HCT116 (cell line): Measurements from ENCODE around the gene GCNT3. TPM values are rescaled to one million over a fixed set of nuclear protein-coding genes. Genes with fewer than 3 reads are reported as not detected.

Source experiments
- ATAC-seq: fragments of 200-7000 bp; cut with Tn5 transposase; 2 replicates; pipeline ENCODE4 v1.9.1; 2020; ENCODE audit warnings: mild to moderate bottlenecking, moderate library complexity
- BruUV-seq: library from RNA; stranded (reverse); fragments of 400-500 nt; replicated peaks from 2 replicates; lab custom pipeline; 2021; lab: Mats Ljungman, UMichigan
- CTCF ChIA-PET: fragments of 300-600 bp; sonication (Branson Sonifier 250); formaldehyde crosslinking; loops from one replicate; lab custom pipeline; 2021; ENCODE audit warnings: antibody characterized with exemption; lab: Charles Lee
- POLR2A ChIA-PET: fragments of 300-600, 350-600 bp; sonication (Branson Sonifier 250); formaldehyde crosslinking; loops from one replicate; lab custom pipeline; 2021; ENCODE audit warnings: antibody characterized with exemption; lab: Charles Lee
- RAD21 ChIA-PET, 2 experiments: fragments of 300-600 bp; sonication (Branson Sonifier 250); formaldehyde crosslinking; loops; one replicate each; lab custom pipeline; 2023; ENCODE audit warnings: low total read pairs in 2 of 2; ENCODE audit not compliant: uncharacterized antibody in 2 of 2, unreplicated experiment in 2 of 2, low non-redundant PET in 1 of 2; lab: Charles Lee
- DNase-seq: peaks from one replicate; pipeline ENCODE4 v3.0.0-alpha.2; 2010; ENCODE audit warnings: low read depth, low spot score
- H2AFZ ChIP-seq: fragments of 200-600 bp; shearing (Covaris generic), sonication (generic); 2 replicates; pipeline ENCODE4 v1.6.1; 2017; ENCODE audit warnings: low read depth, mixed run types, mixed read lengths, antibody characterized with exemption, low read length; ENCODE audit not compliant: poor library complexity, severe bottlenecking
- H3K27ac ChIP-seq: 2 replicates; pipeline ENCODE4 v1.5.1; 2012; ENCODE audit warnings: low read depth, low read length
- H3K27me3 ChIP-seq: fragments of 200-600 bp; sonication (generic); 2 replicates; pipeline ENCODE4 v1.6.1; 2016; ENCODE audit warnings: mixed run types, low read length, mixed read lengths; ENCODE audit not compliant: insufficient read depth
- H3K36me3 ChIP-seq, 2 experiments: fragments of 200-500 bp in 1 of 2; fragments of 200-600 bp in 1 of 2; sonication (Bioruptor generic) in 1 of 2; sonication (generic) in 1 of 2; 2 replicates each; pipeline versions ENCODE4 v1.5.1 to v1.6.1; 2014 to 2016; ENCODE audit warnings: low read length in 2 of 2, inconsistent platforms in 1 of 2, mixed read lengths in 1 of 2, mixed run types in 1 of 2; ENCODE audit not compliant: insufficient read depth in 2 of 2, control insufficient read depth in 1 of 2
- H3K4me1 ChIP-seq, 2 experiments: fragments of 200-600 bp in 1 of 2; sonication (generic) in 1 of 2; 2 replicates each; pipeline versions ENCODE4 v1.5.1 to v1.6.1; 2012 to 2017; ENCODE audit warnings: low read length in 2 of 2, inconsistent platforms in 1 of 2, mild to moderate bottlenecking in 1 of 2, mixed read lengths in 1 of 2, mixed run types in 1 of 2, moderate library complexity in 1 of 2; ENCODE audit not compliant: insufficient read depth in 2 of 2, control insufficient read depth in 1 of 2
- H3K4me2 ChIP-seq: fragments of 200-600 bp; sonication (generic); 2 replicates; pipeline ENCODE4 v1.6.1; 2017; ENCODE audit warnings: mixed run types, low read length, mixed read lengths
- H3K4me3 ChIP-seq, 2 experiments: fragments of 200-600 bp in 1 of 2; sonication (generic) in 1 of 2; replicated peaks in 1 of 2; 2 replicates each; pipeline ENCODE4 v1.5.1; 2011 to 2016; ENCODE audit warnings: low read length in 2 of 2, control low read depth in 1 of 2, low read depth in 1 of 2, mild to moderate bottlenecking in 1 of 2, mixed read lengths in 1 of 2, mixed run types in 1 of 2
- H3K79me2 ChIP-seq: fragments of 200-600 bp; sonication (generic); 2 replicates; pipeline ENCODE4 v1.6.1; 2017; ENCODE audit warnings: mild to moderate bottlenecking, mixed run types, low read length, moderate library complexity, mixed read lengths; ENCODE audit not compliant: insufficient read depth
- H3K9ac ChIP-seq: fragments of 200-600 bp; sonication (generic); 2 replicates; pipeline ENCODE4 v1.6.1; 2016; ENCODE audit warnings: low read length, mixed read lengths
- H3K9me2 ChIP-seq: fragments of 200-600 bp; sonication (generic), shearing (Covaris generic); 2 replicates; pipeline ENCODE4 v1.6.1; 2017; ENCODE audit warnings: mixed run types, mild to moderate bottlenecking, moderate library complexity; ENCODE audit not compliant: insufficient read depth
- H3K9me3 ChIP-seq, 2 experiments: fragments of 200-500 bp in 1 of 2; fragments of 200-600 bp in 1 of 2; sonication (Bioruptor generic) in 1 of 2; sonication (generic) in 1 of 2; 2 replicates each; pipeline ENCODE4 v1.6.1; 2014 to 2017; ENCODE audit warnings: low read length in 2 of 2, mixed read lengths in 2 of 2, inconsistent platforms in 1 of 2, low read depth in 1 of 2, mild to moderate bottlenecking in 1 of 2, mixed run types in 1 of 2, moderate library complexity in 1 of 2; ENCODE audit not compliant: control insufficient read depth in 1 of 2, insufficient read depth in 1 of 2
- H4K20me1 ChIP-seq: fragments of 200-600 bp; sonication (generic), shearing (Covaris generic); 2 replicates; pipeline ENCODE4 v1.6.1; 2017; ENCODE audit warnings: mixed run types, mild to moderate bottlenecking, moderate library complexity; ENCODE audit not compliant: insufficient read depth
- CBX3 ChIP-seq: IDR thresholded peaks from 2 replicates; pipeline ENCODE4 v1.6.1; 2012; ENCODE audit warnings: low read depth
- CTCF ChIP-seq, 3 experiments: fragments of 200-600 bp in 1 of 3; sonication (generic) in 1 of 3; IDR thresholded peaks in 2 of 3; conservative IDR thresholded peaks in 1 of 3; 2 replicates each; pipeline ENCODE4 v1.5.1; 2012 to 2017; ENCODE audit warnings: low read depth in 2 of 3, low read length in 2 of 3, antibody characterized with exemption in 1 of 3, borderline replicate concordance in 1 of 3, control low read depth in 1 of 3, mild to moderate bottlenecking in 1 of 3, mixed read lengths in 1 of 3, mixed run types in 1 of 3, moderate library complexity in 1 of 3; ENCODE audit not compliant: insufficient read depth in 1 of 3
- EGR1 ChIP-seq: IDR thresholded peaks from 2 replicates; pipeline ENCODE4 v1.6.1; 2012; ENCODE audit warnings: low read depth
- EZH2 ChIP-seq: fragments of 200-600 bp; sonication (generic); IDR thresholded peaks from 2 replicates; pipeline ENCODE4 v1.6.1; 2017; ENCODE audit warnings: antibody characterized with exemption, mixed run types
- EZH2phosphoT487 ChIP-seq: fragments of 200-600 bp; IDR thresholded peaks from 2 replicates; pipeline ENCODE4 v1.6.1; 2018; ENCODE audit warnings: antibody characterized with exemption, borderline replicate concordance
- POLR2AphosphoS5 ChIP-seq: IDR thresholded peaks from 2 replicates; pipeline ENCODE4 v1.6.1; 2011; ENCODE audit warnings: mild to moderate bottlenecking, low read depth, low read length, moderate library complexity
- RAD21 ChIP-seq: IDR thresholded peaks from 2 replicates; pipeline ENCODE4 v1.6.1; 2012; ENCODE audit warnings: low read depth, mild to moderate bottlenecking
- REST ChIP-seq: IDR thresholded peaks from 2 replicates; pipeline ENCODE4 v1.6.1; 2012; ENCODE audit warnings: low read depth
- SIN3A ChIP-seq: IDR thresholded peaks from 2 replicates; pipeline ENCODE4 v1.6.1; 2012; ENCODE audit warnings: low read depth
- SRF ChIP-seq: IDR thresholded peaks from 2 replicates; pipeline ENCODE4 v1.6.1; 2012; ENCODE audit warnings: low read depth
- TCF7L2 ChIP-seq: IDR thresholded peaks from 2 replicates; pipeline ENCODE4 v1.7.0; 2011; ENCODE audit warnings: borderline replicate concordance, inconsistent platforms; ENCODE audit not compliant: insufficient read depth, insufficient read length; ENCODE audit errors: extremely low read depth
- ZFX ChIP-seq: fragments of 450-650 bp; IDR thresholded peaks from 2 replicates; pipeline ENCODE4 v1.6.1; 2017
- ZNF274 ChIP-seq: fragments of 200-500 bp; sonication (Bioruptor generic); IDR thresholded peaks from 2 replicates; pipeline ENCODE4 v1.6.1; 2014; ENCODE audit warnings: mild to moderate bottlenecking, low read depth, low read length, inconsistent platforms
- intact Hi-C: fragments of 100-400 bp; cut with micrococcal nuclease; formaldehyde crosslinking; loops from 2 replicates; pipeline ENCODE4 v1.10.0; 2022
- total RNA-seq: library from RNA; stranded (reverse); gene quantifications from one replicate; pipeline ENCODE4 v1.2.1, GENCODE V29; 2021; ENCODE audit not compliant: unreplicated experiment

The GCNT3 gene
- total RNA-seq, 1 experiment from 2014 or later = 5.6 TPM

GRCh38 chr15:59622289-59622688 lies 10.7 kb downstream of the GCNT3 start (continued):
- no peak for TF ChIP-seq REST
- TF ChIP-seq CBX3 = 0 out of 2 replicates have a peak, but pooled peaks have one; percentile 13
- no peak for TF ChIP-seq POLR2AphosphoS5
- TF ChIP-seq EGR1 = no peak
- no peak for TF ChIP-seq ZNF274
- TF ChIP-seq EZH2 = no peak
- TF ChIP-seq RAD21 = peak; percentile 79
- no peak for TF ChIP-seq ZFX
- no peak for TF ChIP-seq SRF
- no peak for TF ChIP-seq EZH2phosphoT487
- no peak for TF ChIP-seq TCF7L2

GRCh38 chr15:59632714-59633113 lies 21.1 kb downstream of the GCNT3 start:
- ChIA-PET CTCF (interaction anchor here (1.0 to 3.9 kb wide), 5 partner anchors 40 to 104 kb away, joined by 3 to 46 read pairs (median 6); no protein-coding TSS in a partner anchor), POLR2A (interaction anchor here (1.0 kb wide), 1 partner anchor 25 kb away, joined by 3 read pairs; the partner anchor contains the start of gene GTF2A2), RAD21 (interaction anchor here (0.7 to 1.2 kb wide), 4 partner anchors 86 to 104 kb away, joined by 3 to 4 read pairs (median 3); no protein-coding TSS in a partner anchor)
- H4K20me1 ChIP-seq = no peaks in the 10 kb centered on the region
- no TSS peak for BruUV-seq
- TF ChIP-seq CBX3 = peak; percentile 24; the same call in 1 of the 2 replicates
- no peak for TF ChIP-seq SIN3A
- TF ChIP-seq CTCF (IDR thresholded peaks at IDR 0.05 in 2 of 3, conservative IDR thresholded peaks at IDR 0.05 in 1 of 3; ENCODE audit: borderline replicate concordance in 1 of 3, insufficient read depth in 1 of 3, low read depth in 2 of 3, low read length in 2 of 3) = peak; percentile 44 to 66 (median 55); a peak in 5 of 6 replicates
- TF ChIP-seq RAD21 = peak; percentile 56
- H3K4me1 ChIP-seq = no peaks in the 10 kb centered on the region
- no peaks in the 10 kb centered on the region for H3K27me3 ChIP-seq
- no peaks in the 10 kb centered on the region for H3K9me2 ChIP-seq
- intact Hi-C loops = loop anchor here (10.0 kb wide), 1 partner anchor 648 kb away; the partner anchor contains the start of gene RNF111
- no peaks in the 10 kb centered on the region for H3K79me2 ChIP-seq
- H3K4me3 ChIP-seq = no peak overlapping the region
- H3K4me2 ChIP-seq = no peak overlapping the region
- H3K9ac ChIP-seq = no peak overlapping the region
- no peak overlapping the region for H3K27ac ChIP-seq
- H2AFZ ChIP-seq = no peak overlapping the region
- ATAC-seq (peak; percentile 94), DNase-seq (no peak)
- H3K36me3 ChIP-seq = no peaks in the 10 kb centered on the region
- H3K9me3 ChIP-seq = no peaks in the 10 kb centered on the region
